Measurements from ENCODE around the gene GCDH.
A peak's percentile ranks its signal among the peaks of the same experiment; 100 is the strongest.
"Not testable (repeated sequence)": the region's sequence is repeated elsewhere in the genome, so short reads cannot be mapped to it uniquely, and the experiment has no call there.

The GCDH gene

GRCh38 chr19:12884926-12885748, 5.8 kb upstream of the GCDH start:
- Histone ChIP-seq H3K27me3 (ENCODE audit: control insufficient read depth in 2 of 2, insufficient read depth in 2 of 2, low read length in 2 of 2) (no peaks in the 10 kb centered on the region), H3K4me3 (ENCODE audit: low read length in 2 of 2) (peak overlapping the region; percentile 45 to 56), H3K27ac (ENCODE audit: low read depth in 2 of 2, low read length in 2 of 2) (peak overlapping the region; percentile 23 to 25), H3K4me1 (ENCODE audit: control insufficient read depth in 2 of 2, insufficient read depth in 2 of 2, low read length in 2 of 2) (peaks cover 13 to 16% of the 10 kb centered on the region in 2 donors), H3K9me3 (ENCODE audit: control insufficient read depth in 2 of 2, low read length in 2 of 2) (peaks cover 0 to 5% of the 10 kb centered on the region in 2 donors), H3K36me3 (ENCODE audit: control insufficient read depth in 2 of 2, insufficient read depth in 2 of 2, low read length in 2 of 2) (no peaks in the 10 kb centered on the region), H3K9ac (ENCODE audit: low read depth in 1 of 2, low read length in 2 of 2) (peak overlapping the region in 1 of 2 donors; percentile 49)

GRCh38 chr19:12885749-12886650, 5.0 kb upstream of the GCDH start:
- H3K4me3 ChIP-seq (ENCODE audit: low read length in 2 of 2) = peak overlapping the region; percentile 20 to 45
- H3K9me3 ChIP-seq (ENCODE audit: control insufficient read depth in 2 of 2, low read length in 2 of 2) = peaks cover 0 to 5% of the 10 kb centered on the region in 2 donors
- H3K27ac ChIP-seq (ENCODE audit: low read depth in 2 of 2, low read length in 2 of 2) = no peak overlapping the region
- peak overlapping the region in 1 of 2 donors; percentile 49 for H3K9ac ChIP-seq (ENCODE audit: low read depth in 1 of 2, low read length in 2 of 2)
- H3K27me3 ChIP-seq (ENCODE audit: control insufficient read depth in 2 of 2, insufficient read depth in 2 of 2, low read length in 2 of 2) = no peaks in the 10 kb centered on the region
- H3K4me1 ChIP-seq (ENCODE audit: control insufficient read depth in 2 of 2, insufficient read depth in 2 of 2, low read length in 2 of 2) = peaks cover 12 to 14% of the 10 kb centered on the region in 2 donors
- no peaks in the 10 kb centered on the region for H3K36me3 ChIP-seq (ENCODE audit: control insufficient read depth in 2 of 2, insufficient read depth in 2 of 2, low read length in 2 of 2)

GRCh38 chr19:12886651-12886968, 4.3 kb upstream of the GCDH start:
- H3K4me1 ChIP-seq (ENCODE audit: control insufficient read depth in 2 of 2, insufficient read depth in 2 of 2, low read length in 2 of 2) = peaks cover 14 to 17% of the 10 kb centered on the region in 2 donors
- H3K9ac ChIP-seq (ENCODE audit: low read depth in 1 of 2, low read length in 2 of 2) = no peak overlapping the region
- no peaks in the 10 kb centered on the region for H3K36me3 ChIP-seq (ENCODE audit: control insufficient read depth in 2 of 2, insufficient read depth in 2 of 2, low read length in 2 of 2)
- H3K27me3 ChIP-seq (ENCODE audit: control insufficient read depth in 2 of 2, insufficient read depth in 2 of 2, low read length in 2 of 2) = no peaks in the 10 kb centered on the region
- peaks cover 0 to 5% of the 10 kb centered on the region in 2 donors for H3K9me3 ChIP-seq (ENCODE audit: control insufficient read depth in 2 of 2, low read length in 2 of 2)
- H3K4me3 ChIP-seq (ENCODE audit: low read length in 2 of 2) = no peak overlapping the region
- H3K27ac ChIP-seq (ENCODE audit: low read depth in 2 of 2, low read length in 2 of 2) = no peak overlapping the region

GRCh38 chr19:12886969-12887747, 3.8 kb upstream of the GCDH start, which contains the start of gene KLF1:
Gene KLF1, minus strand, starts transcription at chr19:12887201. Its CDS starts 61 bp downstream, at chr19:12887140.
- no peak within 1 kb of the TSS for H3K27ac ChIP-seq (ENCODE audit: low read depth in 2 of 2, low read length in 2 of 2)

GRCh38 chr19:12888006-12888603, 2.9 kb upstream of the GCDH start:
- H3K4me1 ChIP-seq (ENCODE audit: control insufficient read depth in 2 of 2, insufficient read depth in 2 of 2, low read length in 2 of 2) = peaks cover 19 to 22% of the 10 kb centered on the region in 2 donors
- H3K27ac ChIP-seq (ENCODE audit: low read depth in 2 of 2, low read length in 2 of 2) = no peak overlapping the region

More at GRCh38 chr19:12886969-12887747, 3.8 kb upstream of the GCDH start, which contains the start of gene KLF1:
- peak within 1 kb of the TSS in 1 of 2 donors; percentile 49 for H3K9ac ChIP-seq (ENCODE audit: low read depth in 1 of 2, low read length in 2 of 2)
- H3K4me3 ChIP-seq (ENCODE audit: low read length in 2 of 2) = peak within 1 kb of the TSS; percentile 20 to 45
- peaks cover 0 to 5% of the 10 kb centered on the region in 2 donors for H3K9me3 ChIP-seq (ENCODE audit: control insufficient read depth in 2 of 2, low read length in 2 of 2)
- no peaks in the 10 kb centered on the region for H3K36me3 ChIP-seq (ENCODE audit: control insufficient read depth in 2 of 2, insufficient read depth in 2 of 2, low read length in 2 of 2)
- no peaks in the 10 kb centered on the region for H3K27me3 ChIP-seq (ENCODE audit: control insufficient read depth in 2 of 2, insufficient read depth in 2 of 2, low read length in 2 of 2)
- peaks cover 19 to 22% of the 10 kb centered on the region in 2 donors for H3K4me1 ChIP-seq (ENCODE audit: control insufficient read depth in 2 of 2, insufficient read depth in 2 of 2, low read length in 2 of 2)

GRCh38 chr19:12890299-12890786, 617 bp upstream of the GCDH start:
- not testable (repeated sequence) for H3K9ac ChIP-seq (ENCODE audit: low read depth in 1 of 2, low read length in 2 of 2)

More at GRCh38 chr19:12888006-12888603, 2.9 kb upstream of the GCDH start:
- H3K36me3 ChIP-seq (ENCODE audit: control insufficient read depth in 2 of 2, insufficient read depth in 2 of 2, low read length in 2 of 2) = no peaks in the 10 kb centered on the region
- H3K9ac ChIP-seq (ENCODE audit: low read depth in 1 of 2, low read length in 2 of 2) = no peak overlapping the region
- no peak overlapping the region for H3K4me3 ChIP-seq (ENCODE audit: low read length in 2 of 2)
- H3K27me3 ChIP-seq (ENCODE audit: control insufficient read depth in 2 of 2, insufficient read depth in 2 of 2, low read length in 2 of 2) = no peaks in the 10 kb centered on the region
- H3K9me3 ChIP-seq (ENCODE audit: control insufficient read depth in 2 of 2, low read length in 2 of 2) = peaks cover 0 to 5% of the 10 kb centered on the region in 2 donors

GRCh38 chr19:12891553-12892021, 627 bp downstream of the GCDH start:
- peak overlapping the region in 1 of 2 donors; percentile 74 for H3K27ac ChIP-seq (ENCODE audit: low read depth in 2 of 2, low read length in 2 of 2)
- H3K4me1 ChIP-seq (ENCODE audit: control insufficient read depth in 2 of 2, insufficient read depth in 2 of 2, low read length in 2 of 2) = peaks cover 10 to 12% of the 10 kb centered on the region in 2 donors
- peak overlapping the region; percentile 85 to 94 for H3K4me3 ChIP-seq (ENCODE audit: low read length in 2 of 2)
- no peaks in the 10 kb centered on the region for H3K27me3 ChIP-seq (ENCODE audit: control insufficient read depth in 2 of 2, insufficient read depth in 2 of 2, low read length in 2 of 2)
- no peaks in the 10 kb centered on the region for H3K9me3 ChIP-seq (ENCODE audit: control insufficient read depth in 2 of 2, low read length in 2 of 2)
- peak overlapping the region; percentile 63 to 79 for H3K9ac ChIP-seq (ENCODE audit: low read depth in 1 of 2, low read length in 2 of 2)
- peaks cover 0 to 23% of the 10 kb centered on the region in 2 donors for H3K36me3 ChIP-seq (ENCODE audit: control insufficient read depth in 2 of 2, insufficient read depth in 2 of 2, low read length in 2 of 2)

More at GRCh38 chr19:12890299-12890786, 617 bp upstream of the GCDH start:
- peaks cover 0 to 15% of the 10 kb centered on the region in 2 donors for H3K36me3 ChIP-seq (ENCODE audit: control insufficient read depth in 2 of 2, insufficient read depth in 2 of 2, low read length in 2 of 2)
- H3K4me3 ChIP-seq (ENCODE audit: low read length in 2 of 2) = peak overlapping the region; percentile 41 to 94
- H3K9me3 ChIP-seq (ENCODE audit: control insufficient read depth in 2 of 2, low read length in 2 of 2); H3K27me3 ChIP-seq (ENCODE audit: control insufficient read depth in 2 of 2, insufficient read depth in 2 of 2, low read length in 2 of 2): not testable (repeated sequence)
- H3K27ac ChIP-seq (ENCODE audit: low read depth in 2 of 2, low read length in 2 of 2) = peak overlapping the region in 1 of 2 donors; percentile 3
- peaks cover 12 to 13% of the 10 kb centered on the region in 2 donors for H3K4me1 ChIP-seq (ENCODE audit: control insufficient read depth in 2 of 2, insufficient read depth in 2 of 2, low read length in 2 of 2)

GRCh38 chr19:12893582-12893981, 2.6 kb downstream of the GCDH start:
- Histone ChIP-seq H3K27me3 (ENCODE audit: control insufficient read depth in 2 of 2, insufficient read depth in 2 of 2, low read length in 2 of 2) (no peaks in the 10 kb centered on the region), H3K9ac (ENCODE audit: low read depth in 1 of 2, low read length in 2 of 2) (no peak overlapping the region), H3K36me3 (ENCODE audit: control insufficient read depth in 2 of 2, insufficient read depth in 2 of 2, low read length in 2 of 2) (peaks cover 6 to 30% of the 10 kb centered on the region in 2 donors), H3K27ac (ENCODE audit: low read depth in 2 of 2, low read length in 2 of 2) (no peak overlapping the region), H3K4me3 (ENCODE audit: low read length in 2 of 2) (no peak overlapping the region), H3K9me3 (ENCODE audit: control insufficient read depth in 2 of 2, low read length in 2 of 2) (no peaks in the 10 kb centered on the region), H3K4me1 (ENCODE audit: control insufficient read depth in 2 of 2, insufficient read depth in 2 of 2, low read length in 2 of 2) (peaks cover 10 to 12% of the 10 kb centered on the region in 2 donors)

GRCh38 chr19:12896460-12896859, 5.5 kb downstream of the GCDH start:
- Histone ChIP-seq H3K4me1 (ENCODE audit: control insufficient read depth in 2 of 2, insufficient read depth in 2 of 2, low read length in 2 of 2) (peaks cover 6 to 7% of the 10 kb centered on the region in 2 donors), H3K27me3 (ENCODE audit: control insufficient read depth in 2 of 2, insufficient read depth in 2 of 2, low read length in 2 of 2) (no peaks in the 10 kb centered on the region), H3K9me3 (ENCODE audit: control insufficient read depth in 2 of 2, low read length in 2 of 2) (no peaks in the 10 kb centered on the region), H3K4me3 (ENCODE audit: low read length in 2 of 2) (no peak overlapping the region), H3K27ac (ENCODE audit: low read depth in 2 of 2, low read length in 2 of 2) (no peak overlapping the region), H3K36me3 (ENCODE audit: control insufficient read depth in 2 of 2, insufficient read depth in 2 of 2, low read length in 2 of 2) (peaks cover 6 to 30% of the 10 kb centered on the region in 2 donors), H3K9ac (ENCODE audit: low read depth in 1 of 2, low read length in 2 of 2) (no peak overlapping the region)

All from mucosa of rectum (tissue), 2 donors.